Neutrophil (primary cell): ENCODE data around the gene VASH1.
"Not testable (repeated sequence)": the region's sequence is repeated elsewhere in the genome, so short reads cannot be mapped to it uniquely, and the experiment has no call there.

ENCODE experiments used
- H3K27ac ChIP-seq: fragments of 200-600 bp; sonication (generic); 2 replicates; pipeline ENCODE4 v1.5.1; 2016; ENCODE audit warnings: mild to moderate bottlenecking, moderate library complexity
- H3K27me3 ChIP-seq: fragments of 200-600 bp; sonication (generic); 2 replicates; pipeline ENCODE4 v1.6.0; 2016; ENCODE audit warnings: mild to moderate bottlenecking
- H3K36me3 ChIP-seq: fragments of 200-600 bp; sonication (generic); 2 replicates; pipeline ENCODE4 v1.5.1; 2017
- H3K4me1 ChIP-seq, 2 experiments: fragments of 200-600 bp in 1 of 2; sonication (generic) in 1 of 2; 1 replicate in 1 of 2; 2 replicates in 1 of 2; pipeline versions ENCODE4 v1.5.1 to v1.6.1; 2013 to 2016; ENCODE audit warnings: low read depth in 1 of 2, low read length in 1 of 2, mild to moderate bottlenecking in 1 of 2, moderate library complexity in 1 of 2; ENCODE audit not compliant: control insufficient read depth in 1 of 2, insufficient read depth in 1 of 2
- H3K4me3 ChIP-seq, 2 experiments: fragments of 200-600 bp in 1 of 2; sonication (generic) in 1 of 2; 1 replicate in 1 of 2; 2 replicates in 1 of 2; pipeline ENCODE4 v1.5.1; 2013 to 2016; ENCODE audit warnings: low read depth in 1 of 2, low read length in 1 of 2, mild to moderate bottlenecking in 1 of 2, moderate library complexity in 1 of 2
- H3K9me3 ChIP-seq: fragments of 200-600 bp; sonication (generic); 2 replicates; pipeline ENCODE4 v1.5.1; 2016
- TF ChIP-seq, protein P1 (sequence below): fragments of 200-600 bp; sonication (generic); IDR thresholded peaks from 2 replicates; pipeline ENCODE4 v1.5.1; 2016; ENCODE audit warnings: antibody characterized with exemption

VASH1 gene

DNA sequence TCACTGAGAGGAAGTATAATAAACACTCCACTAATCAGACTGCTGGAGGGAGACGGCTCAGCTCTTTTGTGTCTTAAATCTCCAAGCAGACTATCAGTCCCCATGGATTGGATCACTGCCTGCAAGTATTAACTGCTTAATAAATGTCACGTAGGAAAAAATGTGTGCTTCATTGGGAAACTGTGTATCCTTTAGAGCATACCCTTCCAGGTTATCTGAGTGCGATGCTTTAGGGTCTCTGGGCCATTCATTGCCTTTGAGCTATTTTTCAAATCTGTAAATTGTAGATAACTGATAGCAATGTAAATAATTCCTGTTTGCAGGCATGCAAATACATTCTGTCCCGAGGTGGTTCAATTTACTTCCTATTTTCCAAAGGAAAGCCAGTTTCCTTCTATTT lies 45.0 kb upstream of the VASH1 start:
- TF ChIP-seq, protein P1, sequence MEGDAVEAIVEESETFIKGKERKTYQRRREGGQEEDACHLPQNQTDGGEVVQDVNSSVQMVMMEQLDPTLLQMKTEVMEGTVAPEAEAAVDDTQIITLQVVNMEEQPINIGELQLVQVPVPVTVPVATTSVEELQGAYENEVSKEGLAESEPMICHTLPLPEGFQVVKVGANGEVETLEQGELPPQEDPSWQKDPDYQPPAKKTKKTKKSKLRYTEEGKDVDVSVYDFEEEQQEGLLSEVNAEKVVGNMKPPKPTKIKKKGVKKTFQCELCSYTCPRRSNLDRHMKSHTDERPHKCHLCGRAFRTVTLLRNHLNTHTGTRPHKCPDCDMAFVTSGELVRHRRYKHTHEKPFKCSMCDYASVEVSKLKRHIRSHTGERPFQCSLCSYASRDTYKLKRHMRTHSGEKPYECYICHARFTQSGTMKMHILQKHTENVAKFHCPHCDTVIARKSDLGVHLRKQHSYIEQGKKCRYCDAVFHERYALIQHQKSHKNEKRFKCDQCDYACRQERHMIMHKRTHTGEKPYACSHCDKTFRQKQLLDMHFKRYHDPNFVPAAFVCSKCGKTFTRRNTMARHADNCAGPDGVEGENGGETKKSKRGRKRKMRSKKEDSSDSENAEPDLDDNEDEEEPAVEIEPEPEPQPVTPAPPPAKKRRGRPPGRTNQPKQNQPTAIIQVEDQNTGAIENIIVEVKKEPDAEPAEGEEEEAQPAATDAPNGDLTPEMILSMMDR: no peak
- H3K36me3 ChIP-seq: no peaks in the 10 kb centered on the region
- no peaks in the 10 kb centered on the region for H3K9me3 ChIP-seq
- no peak overlapping the region for H3K4me3 ChIP-seq
- peaks cover 18% of the 10 kb centered on the region in 2 experiments for H3K4me1 ChIP-seq
- H3K27me3 ChIP-seq: no peaks in the 10 kb centered on the region
- no peak overlapping the region for H3K27ac ChIP-seq

DNA sequence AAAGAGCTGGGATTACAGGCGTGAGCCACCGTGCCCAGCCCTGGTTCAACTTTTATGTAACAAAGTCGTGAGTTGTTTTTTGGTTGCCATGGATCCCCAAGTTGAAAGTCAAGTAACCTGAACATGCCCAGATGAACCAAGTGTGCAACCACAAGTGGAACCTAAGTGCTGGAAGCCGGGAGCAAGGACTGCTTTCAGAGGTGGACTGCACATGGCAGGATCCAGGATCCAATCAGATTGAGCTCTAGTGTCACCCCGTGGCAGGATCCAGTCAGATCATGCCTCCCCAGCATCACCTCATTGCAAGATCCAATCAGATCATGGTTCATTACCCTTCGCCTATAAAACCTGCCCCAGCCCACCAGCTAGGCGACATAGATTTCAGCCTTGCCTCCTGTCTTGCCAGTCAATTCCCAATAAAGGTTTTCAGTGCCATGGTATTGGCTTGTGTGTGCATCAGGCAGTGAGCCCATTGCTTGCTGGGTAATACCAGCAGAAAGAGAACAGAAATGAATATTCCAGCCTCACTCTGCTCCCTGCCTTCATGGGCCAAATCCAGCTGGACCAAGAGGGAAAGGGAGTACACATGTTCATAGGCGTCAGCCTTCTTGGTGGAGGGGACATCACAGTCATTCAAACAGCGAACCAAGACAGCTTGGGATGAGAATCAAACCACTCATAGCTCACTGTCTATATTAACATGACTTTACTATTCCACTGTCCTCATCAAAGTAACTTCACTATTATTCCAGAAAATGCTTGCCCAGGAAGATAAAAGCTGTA lies 43.6 kb upstream of the VASH1 start:
- Histone ChIP-seq H3K4me3 (no peak overlapping the region), H3K9me3 (no peaks in the 10 kb centered on the region), H3K36me3 (no peaks in the 10 kb centered on the region), H3K27me3 (no peaks in the 10 kb centered on the region), H3K27ac (no peak overlapping the region), H3K4me1 (peaks cover 21 to 22% of the 10 kb centered on the region in 2 experiments)
- TF ChIP-seq, protein P1: no peak

DNA sequence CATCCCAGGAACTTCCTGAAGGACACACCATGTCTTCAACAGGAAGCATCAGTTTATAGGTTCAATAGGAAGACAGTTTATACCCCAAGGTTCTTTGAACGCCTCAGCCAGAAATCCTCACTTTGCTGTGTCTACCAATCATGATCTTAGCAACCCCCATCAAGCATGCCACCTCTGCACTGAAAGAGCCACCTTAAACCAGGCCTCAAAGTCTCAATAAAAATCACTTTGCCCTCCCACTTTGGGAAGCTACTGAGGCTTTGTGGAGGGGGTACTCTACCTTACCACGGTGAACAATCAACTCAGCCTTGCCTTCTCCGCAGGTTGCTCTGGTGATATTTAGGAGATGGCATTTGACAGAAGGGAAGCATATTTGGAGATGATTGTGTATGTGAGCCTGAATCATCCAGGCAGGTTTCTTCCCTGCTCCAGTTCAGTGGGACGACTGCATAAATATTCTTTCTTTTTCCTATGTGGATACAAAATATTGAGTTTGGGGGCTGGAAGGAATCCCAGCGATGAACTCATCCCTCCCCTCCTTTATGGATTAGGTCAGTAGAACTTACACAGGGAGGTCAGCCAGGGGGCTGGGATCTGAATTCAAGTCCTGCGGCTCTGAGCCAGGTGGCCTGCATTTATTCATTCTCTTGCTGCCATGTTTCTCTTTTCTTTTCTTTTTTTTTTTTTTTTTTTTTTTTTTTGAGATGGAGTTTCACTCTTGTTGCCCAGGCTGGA lies 42.8 kb upstream of the VASH1 start:
- no peaks in the 10 kb centered on the region for H3K9me3 ChIP-seq
- TF ChIP-seq, protein P1: no peak
- H3K4me3 ChIP-seq: no peak overlapping the region
- peaks cover 21 to 22% of the 10 kb centered on the region in 2 experiments for H3K4me1 ChIP-seq
- no peaks in the 10 kb centered on the region for H3K36me3 ChIP-seq
- no peak overlapping the region for H3K27ac ChIP-seq
- peaks cover 5% of the 10 kb centered on the region for H3K27me3 ChIP-seq

DNA sequence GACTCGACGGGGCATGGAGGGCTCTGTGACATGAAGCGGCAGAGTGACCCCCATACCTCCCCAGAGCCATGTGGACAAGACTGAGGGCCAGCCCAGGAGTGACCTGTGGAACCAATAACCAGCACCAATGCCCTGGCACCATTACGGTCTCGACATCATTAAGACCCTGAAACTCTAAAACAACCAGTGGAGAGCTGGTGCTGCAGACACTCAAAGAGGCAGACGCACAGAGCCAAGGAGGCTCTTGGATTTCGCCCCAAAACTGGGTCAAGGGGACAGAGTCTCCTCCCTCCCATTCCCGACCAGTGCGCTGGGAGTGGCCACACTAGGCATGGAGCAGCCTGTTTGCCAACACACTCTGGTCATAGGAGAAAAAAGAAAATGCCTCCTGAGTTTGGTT lies 41.6 kb upstream of the VASH1 start:
- TF ChIP-seq, protein P1: no peak
- no peak overlapping the region for H3K27ac ChIP-seq

DNA sequence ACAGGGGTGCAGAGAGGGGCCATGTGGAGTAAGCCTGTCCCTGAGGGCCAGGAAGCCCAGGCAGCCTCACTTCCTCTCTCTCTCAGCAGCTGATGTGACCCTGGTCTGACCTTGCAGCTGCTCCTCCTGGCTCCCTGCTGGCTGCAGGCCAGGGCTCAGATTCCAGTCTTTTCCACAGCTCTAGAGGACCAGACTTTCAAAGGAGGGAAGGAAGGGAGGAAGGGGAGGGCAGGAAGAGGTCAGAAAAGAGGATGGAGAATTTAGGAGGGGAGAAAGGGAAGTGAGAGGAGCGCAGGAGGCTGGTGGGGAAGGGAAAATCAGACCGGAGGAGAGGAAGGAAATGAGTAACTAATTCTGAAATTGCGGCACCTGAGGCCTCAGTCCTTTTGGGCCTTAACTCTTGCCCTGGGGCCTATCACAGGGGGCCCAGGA lies 40.9 kb upstream of the VASH1 start:
- TF ChIP-seq, protein P1: no peak
- H3K27ac ChIP-seq: no peak overlapping the region
- peaks cover 21% of the 10 kb centered on the region for H3K27me3 ChIP-seq
- H3K4me1 ChIP-seq: peaks cover 21 to 22% of the 10 kb centered on the region in 2 experiments
- no peaks in the 10 kb centered on the region for H3K9me3 ChIP-seq
- H3K36me3 ChIP-seq: no peaks in the 10 kb centered on the region
- no peak overlapping the region for H3K4me3 ChIP-seq

More for the DNA sequence above, 41.6 kb upstream of the VASH1 start:
- Histone ChIP-seq H3K36me3 (no peaks in the 10 kb centered on the region), H3K4me3 (no peak overlapping the region), H3K4me1 (peaks cover 21 to 22% of the 10 kb centered on the region in 2 experiments), H3K27me3 (peaks cover 15% of the 10 kb centered on the region), H3K9me3 (no peaks in the 10 kb centered on the region)

DNA sequence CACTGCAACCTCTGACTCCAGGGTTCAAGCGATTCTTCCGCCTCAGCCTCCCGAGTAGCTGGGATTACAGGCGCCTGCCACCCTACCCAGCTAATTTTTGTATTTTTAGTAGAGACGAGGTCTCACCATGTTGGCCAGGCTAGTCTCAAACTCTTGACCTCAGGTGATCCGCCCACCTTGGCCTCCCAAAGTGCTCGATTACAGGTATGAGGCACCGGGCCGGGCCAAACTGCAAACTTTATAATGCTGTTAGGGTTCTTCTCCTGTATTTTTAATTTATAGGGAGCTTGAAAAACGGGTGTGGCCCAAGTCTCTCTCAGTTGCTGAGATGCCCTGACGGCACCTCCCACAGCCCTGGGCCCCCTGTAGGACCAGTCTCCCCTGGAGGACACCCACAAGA lies 39.8 kb upstream of the VASH1 start:
- peaks cover 21 to 22% of the 10 kb centered on the region in 2 experiments for H3K4me1 ChIP-seq
- H3K4me3 ChIP-seq, H3K27ac ChIP-seq, H3K9me3 ChIP-seq, H3K36me3 ChIP-seq: not testable (repeated sequence)
- H3K27me3 ChIP-seq: peaks cover 21% of the 10 kb centered on the region
